ENCODE results near the gene MAST3. TPM values are rescaled to one million over a fixed set of nuclear protein-coding genes. Genes with fewer than 3 reads are reported as not detected.

MAST3 gene
- total and polyA plus RNA-seq, 2 of the 13 experiments (the other 11 are each of a cell fraction or from before 2014, with no cell fraction given) = 4.1 to 4.6 TPM

GRCh38 chr19:18098891-18099622 is 1.5 kb downstream of the MAST3 start:
- Histone ChIP-seq H3K79me2 (ENCODE audit: insufficient read depth, low read length) (no peaks in the 10 kb centered on the region), H3K27ac (ENCODE audit: extremely low read length, insufficient read depth, low read length) (no peak overlapping the region), H3K9me3 (ENCODE audit: low read length) (no peaks in the 10 kb centered on the region), H2AFZ (ENCODE audit: low read length) (no peak overlapping the region), H4K20me1 (ENCODE audit: insufficient read depth, low read length) (no peaks in the 10 kb centered on the region), H3K4me3 (replicated peaks in 1 of 3; ENCODE audit: insufficient read depth in 1 of 3, low read depth in 2 of 3, low read length in 3 of 3) (peak overlapping the region; percentile 12 to 74 (median 45); a peak in 4 of 6 replicates), H3K9ac (ENCODE audit: insufficient read depth, low read depth, low read length) (peak overlapping the region; percentile 20; the same call in 1 of the 2 replicates), H3K4me1 (ENCODE audit: insufficient read depth, low read length) (peaks cover 56% of the 10 kb centered on the region), H3K27me3 (ENCODE audit: control insufficient read depth in 1 of 2, insufficient read depth in 2 of 2, low read length in 2 of 2) (peaks cover 2 to 10% of the 10 kb centered on the region in 2 experiments; a peak in 3 of 5 replicates), H3K4me2 (ENCODE audit: low read depth, low read length) (peak overlapping the region; percentile 95), H3K36me3 (replicated peaks in 1 of 2; ENCODE audit: control insufficient read depth in 1 of 2, insufficient read depth in 2 of 2, low read length in 2 of 2) (no peaks in the 10 kb centered on the region)
- POLR2A ChIA-PET = interaction anchor here (0.6 to 2.5 kb wide), 3 partner anchors 10 to 283 kb away, joined by 3 to 16 read pairs (median 6); no protein-coding TSS in a partner anchor
- TF ChIP-seq ZNF768 (CRISPR knock-in tag; IDR thresholded peaks at IDR 0.05) (peak; percentile 80; the same call in 1 of the 2 replicates), ZNF615 (CRISPR knock-in tag; IDR thresholded peaks at IDR 0.05; ENCODE audit: borderline replicate concordance) (no peak), RARG (CRISPR knock-in tag; IDR thresholded peaks at IDR 0.05; ENCODE audit: low read depth) (no peak)
- BruUV-seq (replicated peaks) = no TSS peak
- DNase-seq (ENCODE audit: low spot score) (no peak), FAIRE-seq (no peak), ATAC-seq (peak; percentile 9; the same call in 1 of the 3 replicates)
- WGBS (ENCODE audit: low lambda C conversion rate) = 21% methylated on average over 24 of the region's 34 CpGs
- in situ Hi-C loops (cut with HindIII; ENCODE audit: extremely low pct_ligation_motif_present, low pct_unique_long_range_greater_than_20kb) = no loop called here
- CTCF ChIA-PET (ENCODE audit: low intra/inter-chr PET ratio, low total read pairs) = no interaction called here
- intact Hi-C loops (cut with micrococcal nuclease; ENCODE audit: unreplicated experiment) = no loop called here

GRCh38 chr19:18099623-18099995 is 2.0 kb downstream of the MAST3 start:
- H3K4me2 ChIP-seq (ENCODE audit: low read depth, low read length) = peak overlapping the region; percentile 95; the same call in 1 of the 2 replicates
- no peaks in the 10 kb centered on the region for H3K79me2 ChIP-seq (ENCODE audit: insufficient read depth, low read length)
- H3K27ac ChIP-seq (ENCODE audit: extremely low read length, insufficient read depth, low read length) = no peak overlapping the region
- H2AFZ ChIP-seq (ENCODE audit: low read length) = no peak overlapping the region
- H3K27me3 ChIP-seq (ENCODE audit: control insufficient read depth in 1 of 2, insufficient read depth in 2 of 2, low read length in 2 of 2) = peaks cover 2 to 10% of the 10 kb centered on the region in 2 experiments; a peak in 3 of 5 replicates
- FAIRE-seq = no peak
- H3K9ac ChIP-seq (ENCODE audit: insufficient read depth, low read depth, low read length) = no peak overlapping the region
- H4K20me1 ChIP-seq (ENCODE audit: insufficient read depth, low read length) = no peaks in the 10 kb centered on the region
- BruUV-seq (replicated peaks) = no TSS peak
- ChIA-PET POLR2A (interaction anchor here (2.5 kb wide), 1 partner anchor 10 kb away, joined by 16 read pairs; no protein-coding TSS in a partner anchor), CTCF (ENCODE audit: low intra/inter-chr PET ratio, low total read pairs) (no interaction called here)
- ATAC-seq = no peak
- H3K4me1 ChIP-seq (ENCODE audit: insufficient read depth, low read length) = peaks cover 56% of the 10 kb centered on the region
- DNase-seq (ENCODE audit: low spot score) = no peak
- H3K9me3 ChIP-seq (ENCODE audit: low read length) = no peaks in the 10 kb centered on the region
- TF ChIP-seq ZMYM3 (CRISPR knock-in tag; IDR thresholded peaks at IDR 0.05) = peak; percentile 78
- no peak for TF ChIP-seq SKI (IDR thresholded peaks at IDR 0.05; ENCODE audit: partially characterized antibody)
- H3K36me3 ChIP-seq (replicated peaks in 1 of 2; ENCODE audit: control insufficient read depth in 1 of 2, insufficient read depth in 2 of 2, low read length in 2 of 2) = no peaks in the 10 kb centered on the region
- in situ Hi-C loops (cut with HindIII; ENCODE audit: extremely low pct_ligation_motif_present, low pct_unique_long_range_greater_than_20kb) = no loop called here
- WGBS (ENCODE audit: low lambda C conversion rate) = 23% methylated on average over 8 of the region's 8 CpGs
- intact Hi-C loops (cut with micrococcal nuclease; ENCODE audit: unreplicated experiment) = no loop called here
- 0 out of 6 replicates have a peak overlapping the region, but pooled peaks of 1 of the 3 experiments have one; percentile 74 for H3K4me3 ChIP-seq (replicated peaks in 1 of 3; ENCODE audit: insufficient read depth in 1 of 3, low read depth in 2 of 3, low read length in 3 of 3)

All from HepG2 (cell line).